ENCODE data around the gene NFKBIA.

GRCh38 chr14:35425850-35426249 is 21.3 kb upstream of the NFKBIA start:
- no peak for TF ChIP-seq POLR2AphosphoS5 (IDR thresholded peaks at IDR 0.05)
- TF ChIP-seq CTCF (IDR thresholded peaks at IDR 0.05), result no peak
- no peak for TF ChIP-seq POLR2A (IDR thresholded peaks at IDR 0.05)

Data from transverse colon (tissue), 4 donors.